NCI-H82 treated with DMSO at 0.1 percent for 48 hours (cell line): Measurements from ENCODE around the gene TMEM126A.
A peak's percentile ranks its signal among the peaks of the same experiment; 100 is the strongest.
"Not testable (repeated sequence)": the region's sequence is repeated elsewhere in the genome, so short reads cannot be mapped to it uniquely, and the experiment has no call there.

Source experiments
- DNase-seq: peaks from one replicate; lab custom pipeline; 2025; ENCODE audit not compliant: unreplicated experiment; lab: John Stamatoyannopoulos, UW

The TMEM126A gene

GRCh38 chr11:85656777-85657176 lies 9.0 kb downstream of the TMEM126A start:
- no peak for DNase-seq

GRCh38 chr11:85658180-85658579 lies 10.4 kb downstream of the TMEM126A start:
- DNase-seq, result no peak

GRCh38 chr11:85661972-85662664 lies 14.4 kb downstream of the TMEM126A start:
- DNase-seq, result no peak

GRCh38 chr11:85663080-85663752 lies 15.4 kb downstream of the TMEM126A start:
- no peak for DNase-seq

- peak; percentile 30 for DNase-seq
Measured at GRCh38 chr11:85663753-85664614, 16.2 kb downstream of the TMEM126A start.

- peak; percentile 87 for DNase-seq
Measured at GRCh38 chr11:85664615-85665481, 17.1 kb downstream of the TMEM126A start, which contains the start of gene CREBZF. Gene CREBZF, minus strand, starts transcription at chr11:85665129. Its CDS starts 254 bp downstream, at chr11:85664875.

GRCh38 chr11:85665733-85666132 lies 18.0 kb downstream of the TMEM126A start:
- no peak for DNase-seq

- DNase-seq, result no peak
Measured at GRCh38 chr11:85666687-85667086, 18.9 kb downstream of the TMEM126A start.

- no peak for DNase-seq
Measured at GRCh38 chr11:85668157-85668556, 20.4 kb downstream of the TMEM126A start.

GRCh38 chr11:85670949-85671663 lies 23.3 kb downstream of the TMEM126A start:
- DNase-seq, result not testable (repeated sequence)

- DNase-seq, result no peak
Measured at GRCh38 chr11:85672105-85672902, 24.5 kb downstream of the TMEM126A start.

- DNase-seq, result no peak
Measured at GRCh38 chr11:85673393-85673792, 25.6 kb downstream of the TMEM126A start.

GRCh38 chr11:85679576-85679975 lies 31.8 kb downstream of the TMEM126A start:
- DNase-seq, result no peak

- DNase-seq, result peak; percentile 46
Measured at GRCh38 chr11:85680897-85681296, 33.1 kb downstream of the TMEM126A start.

- no peak for DNase-seq
Measured at GRCh38 chr11:85682330-85683305, 34.9 kb downstream of the TMEM126A start.

GRCh38 chr11:85685125-85685819 lies 37.5 kb downstream of the TMEM126A start:
- DNase-seq, result no peak

- no peak for DNase-seq
Measured at GRCh38 chr11:85685820-85686459, 38.2 kb downstream of the TMEM126A start, which contains the start of gene CCDC89. Gene CCDC89, minus strand, starts transcription at chr11:85686195. Its CDS starts 65 bp downstream, at chr11:85686130.
